HL-60/S4 (cell line): Measurements from ENCODE around the gene ADAMTS17.

ENCODE experiments used
- in situ Hi-C: fragments of 300-500 bp; cut with MboI; formaldehyde crosslinking; loops from 2 replicates; pipeline ENCODE4 v1.14.3; 2022; ENCODE audit warnings: low sequenced_read_pairs

The ADAMTS17 gene

DNA sequence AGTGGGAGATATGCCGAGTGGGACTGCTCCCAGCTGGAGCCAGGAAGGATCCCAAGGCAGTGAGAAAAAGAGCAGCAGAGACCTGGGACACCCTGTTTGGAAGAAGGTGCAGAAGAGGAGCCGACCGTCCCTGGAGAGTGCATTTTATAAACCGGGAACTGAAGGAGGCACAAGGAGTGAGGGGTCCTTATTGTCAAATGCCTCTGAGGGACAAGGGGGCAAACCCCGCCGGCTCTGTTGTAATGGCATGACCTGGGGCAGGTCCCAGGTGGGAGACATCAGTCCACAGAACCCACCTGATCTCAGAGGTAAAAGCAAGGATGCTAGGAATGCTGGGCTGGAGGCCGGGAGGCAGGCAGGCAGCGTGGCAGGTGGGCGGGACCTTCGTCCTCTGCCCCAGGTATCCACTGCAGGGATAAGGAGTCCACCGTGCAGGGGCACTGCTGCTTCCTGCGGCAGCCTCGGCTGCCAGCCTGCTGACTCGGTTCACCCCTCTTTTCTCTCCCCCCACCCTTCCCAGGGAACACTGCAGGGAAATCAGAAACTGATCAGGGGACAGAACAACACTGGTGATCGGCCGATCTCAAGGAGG lies 26.9 kb downstream of the ADAMTS17 start:
- in situ Hi-C loops, result no loop called here

GRCh38 chr15:100311833-100312476 lies 29.8 kb downstream of the ADAMTS17 start:
- in situ Hi-C loops, result no loop called here

GRCh38 chr15:100311154-100311625 lies 30.6 kb downstream of the ADAMTS17 start:
- in situ Hi-C loops, result no loop called here

GRCh38 chr15:100310513-100311153 lies 31.1 kb downstream of the ADAMTS17 start:
- in situ Hi-C loops, result no loop called here

DNA sequence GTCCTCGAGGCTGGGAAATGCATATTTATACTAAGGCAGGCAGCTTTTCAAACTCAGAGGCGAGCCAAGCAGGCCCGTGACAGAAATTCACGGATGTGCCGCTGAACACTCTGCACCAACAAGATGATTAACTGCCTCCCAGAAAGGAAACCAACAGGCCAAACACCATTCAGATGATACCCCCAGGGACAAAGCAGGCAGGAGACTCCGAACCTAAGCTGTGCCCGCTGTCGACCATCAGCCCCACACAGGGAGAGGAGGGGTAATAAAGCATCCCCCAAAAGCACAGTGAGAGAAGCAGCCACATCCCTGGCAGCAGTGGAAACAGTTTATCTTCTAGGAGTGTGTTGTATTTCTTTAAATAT lies 31.8 kb downstream of the ADAMTS17 start:
- in situ Hi-C loops, result no loop called here

DNA sequence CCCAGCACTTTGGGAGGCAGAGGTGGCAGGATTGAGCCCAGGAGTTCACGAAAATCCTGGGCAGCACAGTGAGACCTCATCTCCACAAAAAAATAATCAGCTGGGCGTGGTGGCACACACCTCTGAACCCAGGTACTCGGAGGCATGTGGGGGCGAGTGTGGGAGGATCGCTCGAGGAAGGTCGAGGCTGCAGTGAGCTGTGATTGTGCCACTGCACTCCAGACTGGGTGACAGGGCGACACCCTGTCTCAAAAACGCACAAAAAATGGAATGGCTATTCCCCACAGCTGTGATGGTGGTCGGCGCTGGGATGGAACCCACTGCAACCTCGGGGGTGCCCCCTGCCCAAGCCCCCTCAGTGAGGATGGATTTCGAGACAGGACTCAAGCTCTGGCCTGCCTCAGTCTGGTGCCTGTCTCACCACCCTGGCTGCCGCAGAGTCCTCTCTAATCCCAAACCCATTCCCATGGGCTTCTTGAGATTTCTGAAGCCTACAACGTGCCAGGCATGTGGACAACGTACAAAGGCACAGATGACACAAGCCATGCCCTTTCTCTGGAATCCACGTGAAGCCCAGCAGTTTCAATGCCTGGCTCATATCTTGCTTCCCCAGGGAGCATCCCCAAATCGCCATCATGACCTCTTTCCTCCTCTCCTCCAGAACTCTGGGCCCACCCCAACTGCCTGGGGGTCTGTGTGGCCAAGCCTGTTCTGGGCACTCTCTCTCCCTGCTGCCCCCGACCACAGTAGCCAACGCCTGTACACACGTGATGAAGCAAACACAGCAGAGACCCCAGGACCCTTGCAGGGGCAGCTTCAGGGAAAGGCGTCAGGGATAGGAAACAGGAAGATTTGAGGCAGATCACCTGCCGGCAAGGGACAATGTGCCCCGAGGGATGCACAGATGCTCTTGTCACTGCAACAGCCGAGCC lies 32.4 kb downstream of the ADAMTS17 start:
- in situ Hi-C loops, result no loop called here

GRCh38 chr15:100308608-100309007 lies 33.2 kb downstream of the ADAMTS17 start:
- in situ Hi-C loops, result no loop called here

DNA sequence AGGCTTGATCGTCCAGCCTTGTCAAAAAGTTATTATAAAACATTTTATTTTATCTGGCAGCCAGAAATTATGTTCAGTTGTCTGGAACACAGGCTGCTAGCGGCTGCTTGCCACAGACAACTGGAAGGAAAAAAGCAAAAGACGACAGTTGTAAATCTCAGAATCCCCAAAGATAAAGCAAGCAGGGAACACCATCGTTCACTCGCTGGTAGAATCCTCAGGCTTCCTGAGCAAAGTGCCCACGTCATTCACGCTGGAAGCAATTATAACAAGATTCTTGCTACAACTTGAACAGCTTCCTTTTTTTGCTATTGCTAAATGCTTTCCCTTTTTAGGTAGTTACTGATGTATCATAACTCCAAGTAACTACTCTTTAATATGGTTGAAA lies 33.6 kb downstream of the ADAMTS17 start:
- in situ Hi-C loops, result no loop called here

GRCh38 chr15:100307241-100308212 lies 34.2 kb downstream of the ADAMTS17 start:
- in situ Hi-C loops, result no loop called here

DNA sequence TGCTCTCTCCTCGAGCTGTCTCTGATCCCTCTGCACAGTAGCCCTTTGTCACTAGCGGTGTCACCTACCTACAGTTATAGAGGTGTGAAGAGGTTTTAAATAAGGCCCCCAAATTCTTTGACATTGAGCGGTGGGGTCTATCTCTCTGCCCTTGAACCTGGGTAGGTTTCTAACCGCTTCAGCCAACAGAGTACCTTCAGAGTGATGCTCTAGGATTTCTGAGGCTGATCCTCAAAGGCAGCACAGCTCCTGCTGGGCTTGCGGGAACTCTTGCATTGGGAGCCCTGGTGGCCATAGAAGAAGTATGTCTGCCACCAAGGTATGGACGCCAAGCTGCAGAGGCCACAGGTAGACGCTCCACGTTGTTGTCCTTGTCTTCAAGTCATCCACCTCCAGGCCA lies 35.7 kb downstream of the ADAMTS17 start:
- in situ Hi-C loops, result no loop called here

GRCh38 chr15:100301910-100302431 lies 39.8 kb downstream of the ADAMTS17 start:
- in situ Hi-C loops, result no loop called here

DNA sequence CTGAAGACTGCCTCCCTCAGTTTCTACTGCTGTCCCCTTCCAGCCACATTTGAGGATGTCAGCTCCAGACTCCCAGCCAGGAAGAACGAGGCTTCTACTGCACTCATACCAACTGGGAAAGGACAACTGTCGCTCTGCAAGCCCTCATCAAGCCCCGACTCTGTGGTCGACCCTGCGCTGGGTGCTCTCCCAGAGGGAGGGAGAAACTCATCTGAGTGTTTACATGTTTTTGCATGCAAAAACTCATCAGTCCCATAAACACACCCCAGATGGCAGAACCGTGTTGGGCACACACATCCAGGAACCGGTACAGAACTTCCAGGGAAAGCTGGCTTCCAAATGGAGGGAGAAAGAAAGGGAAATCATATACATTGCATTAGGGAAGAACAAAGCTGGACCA lies 43.5 kb downstream of the ADAMTS17 start:
- in situ Hi-C loops, result no loop called here

- in situ Hi-C loops, result no loop called here
Measured at GRCh38 chr15:100297812-100298211, 44.0 kb downstream of the ADAMTS17 start.

DNA sequence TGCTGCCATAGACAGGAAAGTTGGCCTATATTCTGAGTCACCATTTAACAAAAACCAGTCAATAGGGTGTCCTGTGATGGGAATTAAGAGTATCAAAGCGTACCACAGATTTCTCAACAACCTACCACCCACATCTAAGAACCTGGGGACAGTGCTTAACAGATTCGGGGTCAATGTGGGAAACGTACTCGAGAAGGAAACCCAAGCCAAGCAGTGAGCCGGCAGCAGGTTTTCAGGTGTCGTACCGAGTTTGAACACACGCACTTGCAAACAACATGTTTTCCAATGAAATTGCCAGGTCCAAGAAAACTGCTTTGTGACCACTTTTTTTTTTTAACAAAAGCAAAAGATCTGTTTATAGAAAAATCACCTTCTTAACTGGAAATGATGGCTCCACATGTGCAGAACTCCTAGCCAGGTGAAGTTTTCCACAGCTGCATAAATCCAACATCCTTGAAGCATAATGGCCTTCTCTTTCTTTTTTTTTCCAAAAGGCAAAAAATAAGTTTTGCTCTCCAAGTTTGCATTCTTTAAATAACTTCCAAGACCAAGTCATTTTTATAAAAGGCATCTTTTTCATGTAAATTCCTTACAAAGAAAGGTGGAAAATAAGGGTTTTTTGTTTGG lies 45.7 kb downstream of the ADAMTS17 start:
- in situ Hi-C loops, result no loop called here

DNA sequence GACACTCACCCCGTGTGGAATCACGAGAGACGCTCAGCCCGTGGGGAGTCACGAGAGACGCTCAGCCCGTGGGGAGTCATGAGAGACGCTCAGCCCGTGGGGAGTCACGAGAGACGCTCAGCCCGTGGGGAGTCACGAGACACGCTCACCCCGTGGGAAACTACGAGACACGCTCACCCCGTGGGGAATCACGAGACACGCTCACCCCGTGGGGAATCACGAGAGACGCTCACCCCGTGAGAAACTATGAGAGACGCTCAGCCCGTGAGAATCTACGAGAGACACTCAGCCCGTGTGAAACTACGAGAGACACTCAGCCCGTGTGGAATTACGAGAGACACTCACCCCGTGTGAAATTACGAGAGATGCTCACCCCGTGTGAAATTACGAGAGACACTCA lies 49.8 kb downstream of the ADAMTS17 start:
- in situ Hi-C loops, result no loop called here

- in situ Hi-C loops, result no loop called here
Measured at GRCh38 chr15:100291106-100291505, 50.7 kb downstream of the ADAMTS17 start.

GRCh38 chr15:100285641-100286295 lies 56.0 kb downstream of the ADAMTS17 start:
- in situ Hi-C loops, result no loop called here

- in situ Hi-C loops, result no loop called here
Measured at GRCh38 chr15:100284701-100285100, 57.1 kb downstream of the ADAMTS17 start.

- in situ Hi-C loops, result no loop called here
Measured at GRCh38 chr15:100284191-100284590, 57.6 kb downstream of the ADAMTS17 start.
